B cell (primary cell): ENCODE measurements around the gene PCIF1. TPM values are rescaled to one million over a fixed set of nuclear protein-coding genes. Genes with fewer than 3 reads are reported as not detected.

ENCODE experiments used
- ATAC-seq: fragments of 200-7000 bp; cut with Tn5 transposase; one replicate; pipeline ENCODE4 v1.10.0; 2021; ENCODE audit warnings: low read depth, mild to moderate bottlenecking, moderate number of reproducible peaks, moderate library complexity
- CTCF ChIA-PET: fragments of 350-600 bp; sonication (Branson Sonifier 250); formaldehyde crosslinking; loops from one replicate; lab custom pipeline; 2021; ENCODE audit warnings: antibody characterized with exemption, inconsistent platforms; lab: Charles Lee
- POLR2A ChIA-PET: fragments of 350-600 bp; sonication (Branson Sonifier 250); formaldehyde crosslinking; loops from one replicate; lab custom pipeline; 2021; ENCODE audit warnings: antibody characterized with exemption; lab: Charles Lee
- DNase-seq: peaks from one replicate; pipeline ENCODE4 v3.0.0; 2013
- H2AFZ ChIP-seq: 2 replicates; pipeline ENCODE4 v1.6.1; 2012; ENCODE audit warnings: mild to moderate bottlenecking, low read depth, low read length; ENCODE audit not compliant: insufficient read depth, poor library complexity, severe bottlenecking
- H3K27ac ChIP-seq, 2 donors: 1 replicate in 1 of 2; 2 replicates in 1 of 2; pipeline ENCODE4 v1.5.1; 2012 to 2013; ENCODE audit warnings: low read length in 2 of 2, mild to moderate bottlenecking in 2 of 2, moderate library complexity in 1 of 2
- H3K27me3 ChIP-seq, 4 experiments: fragments of 200-600 bp in 1 of 4; sonication (generic) in 1 of 4; replicated peaks in 1 of 4; 1 replicate in 2 of 4; 2 replicates in 2 of 4; pipeline versions ENCODE4 v1.6.1 to v1.7.0; 2013 to 2016; ENCODE audit warnings: low read length in 3 of 4, mild to moderate bottlenecking in 2 of 4, mixed read lengths in 1 of 4, moderate library complexity in 1 of 4; ENCODE audit not compliant: insufficient read depth in 4 of 4, control insufficient read depth in 3 of 4; ENCODE audit errors: control extremely low read depth in 1 of 4
- H3K36me3 ChIP-seq, 2 experiments: replicated peaks in 1 of 2; 1 replicate in 1 of 2; 2 replicates in 1 of 2; pipeline versions ENCODE4 v1.6.1 to v1.7.1; 2013; ENCODE audit warnings: low read length in 1 of 2; ENCODE audit not compliant: insufficient read depth in 2 of 2, control insufficient read depth in 1 of 2; ENCODE audit errors: control extremely low read depth in 1 of 2, extremely low read depth in 1 of 2
- H3K4me1 ChIP-seq, 2 donors: fragments of 200-600 bp in 1 of 2; sonication (generic) in 1 of 2; 1 replicate in 1 of 2; 2 replicates in 1 of 2; pipeline versions ENCODE4 v1.5.1 to v1.6.1; 2013 to 2017; ENCODE audit warnings: low read length in 2 of 2; ENCODE audit not compliant: control insufficient read depth in 2 of 2, insufficient read depth in 2 of 2
- H3K4me2 ChIP-seq: replicated peaks from 2 replicates; pipeline ENCODE3; 2012; ENCODE audit warnings: mild to moderate bottlenecking, low read depth, low read length; ENCODE audit not compliant: poor library complexity, severe bottlenecking
- H3K4me3 ChIP-seq, 5 experiments: fragments of 200-600 bp in 1 of 5; sonication (generic) in 1 of 5; 1 replicate in 3 of 5; 2 replicates in 2 of 5; pipeline versions ENCODE4 v1.5.1 to v1.7.0; 2011 to 2016; ENCODE audit warnings: low read length in 4 of 5, mild to moderate bottlenecking in 4 of 5, low read depth in 2 of 5, control low read depth in 1 of 5, moderate library complexity in 1 of 5; ENCODE audit not compliant: insufficient read depth in 1 of 5; ENCODE audit errors: control extremely low read depth in 1 of 5, extremely low read depth in 1 of 5
- H3K79me2 ChIP-seq: fragments of 200-600 bp; sonication (generic); one replicate; pipeline ENCODE4 v1.6.0; 2016; ENCODE audit warnings: low read length; ENCODE audit not compliant: control insufficient read depth, insufficient read depth
- H3K9ac ChIP-seq: fragments of 200-600 bp; sonication (generic); 2 replicates; pipeline ENCODE4 v1.6.1; 2017; ENCODE audit warnings: mild to moderate bottlenecking, low read length, moderate library complexity
- H3K9me3 ChIP-seq, 3 donors: one replicate each; pipeline versions ENCODE4 v1.6.1 to v1.7.1; 2013; ENCODE audit warnings: low read length in 2 of 3; ENCODE audit not compliant: control insufficient read depth in 2 of 3, insufficient read depth in 1 of 3; ENCODE audit errors: control extremely low read depth in 1 of 3
- H4K20me1 ChIP-seq: 2 replicates; pipeline ENCODE4 v1.6.0; 2012; ENCODE audit warnings: mild to moderate bottlenecking, low read length; ENCODE audit not compliant: insufficient read depth, control insufficient read depth, poor library complexity, severe bottlenecking
- H3K27ac Mint-ChIP-seq: one replicate; pipeline ENCODE4 v1.8.0; 2021; ENCODE audit warnings: mixed read lengths
- H3K27me3 Mint-ChIP-seq: one replicate; pipeline ENCODE4 v1.8.0; 2021; ENCODE audit warnings: mixed read lengths
- H3K4me1 Mint-ChIP-seq: one replicate; pipeline ENCODE4 v1.8.0; 2021; ENCODE audit warnings: mixed read lengths
- H3K4me3 Mint-ChIP-seq: one replicate; pipeline ENCODE4 v1.8.0; 2021; ENCODE audit warnings: mixed read lengths
- H3K9me3 Mint-ChIP-seq: one replicate; pipeline ENCODE4 v1.8.0; 2022; ENCODE audit warnings: mixed read lengths; ENCODE audit not compliant: insufficient read depth
- CTCF ChIP-seq: fragments of 200-600 bp; IDR thresholded peaks from one replicate; pipeline ENCODE4 v1.8.0; 2022; ENCODE audit warnings: antibody characterized with exemption, mild to moderate bottlenecking
- EZH2 ChIP-seq: IDR thresholded peaks from 2 replicates; pipeline ENCODE4 v1.6.1; 2012; ENCODE audit warnings: borderline replicate concordance, low read depth, mild to moderate bottlenecking, moderate library complexity, low read length; ENCODE audit not compliant: insufficient read depth, poor library complexity, severe bottlenecking
- WGBS: methylation state at CpG from one replicate; pipeline ENCODE4 v1.1.5; 2013; ENCODE audit warnings: missing lambda C conversion rate; ENCODE audit not compliant: insufficient coverage; 5-methylcytosine and 5-hydroxymethylcytosine counted together
- intact Hi-C: fragments of 100-400 bp; cut with micrococcal nuclease; formaldehyde crosslinking; loops from one replicate; pipeline ENCODE4 v1.10.0; 2022
- polyA plus RNA-seq: library from polyadenylated mRNA; depleted of rRNA; stranded (reverse); fragments of >200 nt; gene quantifications from 2 replicates; pipeline ENCODE4 v1.2.3, GENCODE V29; 2012
- total RNA-seq, 2 donors: library from RNA; stranded (reverse); fragments of 120-200 nt in 1 of 2; gene quantifications; 1 replicate in 1 of 2; 2 replicates in 1 of 2; pipeline versions ENCODE4 v1.2.3 to v1.2.4, GENCODE V29; 2013 to 2022

PCIF1 gene
- total and polyA plus RNA-seq, 2 donors (not counting 1 experiment from before 2014, with no cell fraction given), result 74.2 to 79.2 TPM

- Histone ChIP-seq H3K79me2 (peaks cover 39% of the 10 kb centered on the region), H3K4me2 (peak within 1 kb of the TSS; percentile 82), H3K36me3 (peaks cover 0 to 30% of the 10 kb centered on the region in 2 experiments), H3K9me3 (no peaks in the 10 kb centered on the region), H3K9ac (peak within 1 kb of the TSS; percentile 100), H3K27me3 (no peaks in the 10 kb centered on the region), H3K4me1 (peaks cover 23 to 27% of the 10 kb centered on the region in 2 donors), H2AFZ (peak within 1 kb of the TSS; percentile 98), H3K4me3 (peak within 1 kb of the TSS; percentile 89 to 99 (median 95)), H3K27ac (peak within 1 kb of the TSS; percentile 99 to 100), H4K20me1 (peaks cover 27% of the 10 kb centered on the region)
- TF ChIP-seq EZH2, result no peak
- TF ChIP-seq CTCF, result no peak
- WGBS, result 1% methylated on average over 72 of the region's 72 CpGs
- Mint-ChIP-seq H3K27me3 (no peaks in the 10 kb centered on the region), H3K9me3 (no peaks in the 10 kb centered on the region), H3K4me3 (peak within 1 kb of the TSS; percentile 93), H3K4me1 (peaks cover 24% of the 10 kb centered on the region), H3K27ac (peak within 1 kb of the TSS; percentile 100)
- peak; percentile 99 for DNase-seq
- POLR2A ChIA-PET, result interaction anchor here (1.0 to 4.7 kb wide), 6 partner anchors 37 to 147 kb away, joined by 3 to 62 read pairs (median 4); partner anchors contain the start of genes CTSA, NEURL2 and PCIF1
- intact Hi-C loops, result loop anchor here (1.0 to 5.0 kb wide), 10 partner anchors 37 to 610 kb away; partner anchors contain the start of genes ACOT8, CD40, CTSA and DNTTIP1
- CTCF ChIA-PET, result interaction anchor here (0.8 to 6.4 kb wide), 11 partner anchors 10 to 335 kb away, joined by 3 to 59 read pairs (median 16); partner anchors contain the start of genes CTSA, NEURL2, PCIF1 and ZSWIM1
- ATAC-seq, result peak; percentile 80
Observed at GRCh38 chr20:45971675-45972499, 37.4 kb downstream of the PCIF1 start, which contains the start of gene ZNF335. Gene ZNF335 (minus strand): TSS chr20:45972203. CDS start chr20:45971410, 793 bp downstream.
